HG03196 (cell line): ENCODE results near the gene MMS19.
"Not testable (repeated sequence)": the region's sequence is repeated elsewhere in the genome, so short reads cannot be mapped to it uniquely, and the experiment has no call there.

Experiments used
- ATAC-seq: cut with Tn5 transposase; IDR thresholded peaks from one replicate; pipeline ENCODE4 v1.9.1; 2021; ENCODE audit not compliant: unreplicated experiment

The MMS19 gene

GRCh38 chr10:97506199-97506991 lies 8.2 kb upstream of the MMS19 start:
- ATAC-seq: no peak

- no peak for ATAC-seq
These were observed 6.9 kb upstream of the MMS19 start for GRCh38 chr10:97505152-97505551.

GRCh38 chr10:97503406-97503805 lies 5.2 kb upstream of the MMS19 start:
- no peak for ATAC-seq

DNA sequence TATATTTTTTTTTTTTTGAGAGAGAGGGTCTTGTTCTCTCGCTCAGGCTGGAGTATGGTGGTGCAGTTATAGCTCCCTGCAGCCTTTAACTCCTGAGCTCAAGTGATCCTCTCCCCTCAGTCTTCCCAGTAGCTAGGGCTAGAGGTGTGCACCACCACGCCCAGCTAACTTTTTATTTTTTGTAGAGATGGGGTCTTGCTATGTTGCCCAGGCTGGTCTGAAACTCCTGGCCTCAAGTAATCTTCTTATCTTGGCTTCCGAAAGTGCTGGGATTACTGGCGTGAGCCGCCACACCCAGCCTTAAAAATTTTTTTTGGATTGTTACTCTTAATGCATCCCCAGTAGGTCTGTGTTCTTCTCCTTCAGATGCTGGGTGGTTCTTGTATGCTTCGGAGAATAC lies 4.7 kb upstream of the MMS19 start:
- ATAC-seq: no peak

DNA sequence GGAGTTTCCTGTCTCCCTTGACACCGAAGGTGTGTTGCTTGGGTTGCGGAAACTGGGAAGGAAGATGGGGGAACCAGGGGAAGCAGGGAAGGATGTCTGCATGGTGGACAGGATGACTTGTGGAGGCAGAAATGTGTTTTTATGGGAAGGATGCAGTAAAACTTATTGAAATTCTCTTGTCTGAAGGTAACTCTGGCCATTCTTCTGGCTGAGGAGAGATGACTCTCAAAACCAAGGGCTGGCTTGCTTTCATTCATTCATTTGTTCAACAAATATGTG lies 2.0 kb upstream of the MMS19 start:
- no peak for ATAC-seq

DNA sequence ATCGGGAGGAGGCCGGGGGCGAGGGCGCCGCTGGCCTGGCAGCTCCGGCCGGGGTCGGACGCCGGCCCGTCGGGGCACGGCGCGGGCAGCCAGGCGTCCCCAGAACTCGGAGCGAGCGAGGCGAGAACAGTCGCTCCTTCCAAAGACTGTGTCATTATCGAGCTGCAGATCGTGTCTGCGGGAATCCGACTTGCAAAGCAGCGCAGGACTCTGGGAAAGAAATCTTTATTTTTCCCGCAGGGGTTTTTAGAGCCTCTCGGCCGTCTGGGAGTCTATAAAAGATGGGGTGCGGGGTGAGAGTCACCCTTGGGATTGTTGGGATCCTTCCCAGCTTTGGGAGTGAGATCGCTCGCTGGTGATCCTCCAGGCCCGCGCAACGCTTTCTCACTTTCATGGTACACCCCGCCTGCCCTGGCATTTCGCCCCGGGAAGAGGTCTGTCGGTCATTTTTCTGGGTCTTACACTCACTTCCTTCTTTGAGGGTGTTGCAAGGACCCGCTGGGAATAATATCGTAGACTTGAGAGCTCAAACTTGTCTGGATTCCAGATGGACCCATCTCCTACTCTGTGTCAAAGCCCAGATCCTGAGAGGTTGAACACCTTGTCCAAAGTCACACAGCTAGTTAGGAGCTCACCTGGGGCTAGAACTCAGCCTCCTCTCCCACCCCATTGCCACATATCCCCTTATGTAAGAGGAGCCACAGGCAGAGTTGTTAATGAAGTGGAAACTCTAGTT lies 1.5 kb upstream of the MMS19 start:
- ATAC-seq: no peak

DNA sequence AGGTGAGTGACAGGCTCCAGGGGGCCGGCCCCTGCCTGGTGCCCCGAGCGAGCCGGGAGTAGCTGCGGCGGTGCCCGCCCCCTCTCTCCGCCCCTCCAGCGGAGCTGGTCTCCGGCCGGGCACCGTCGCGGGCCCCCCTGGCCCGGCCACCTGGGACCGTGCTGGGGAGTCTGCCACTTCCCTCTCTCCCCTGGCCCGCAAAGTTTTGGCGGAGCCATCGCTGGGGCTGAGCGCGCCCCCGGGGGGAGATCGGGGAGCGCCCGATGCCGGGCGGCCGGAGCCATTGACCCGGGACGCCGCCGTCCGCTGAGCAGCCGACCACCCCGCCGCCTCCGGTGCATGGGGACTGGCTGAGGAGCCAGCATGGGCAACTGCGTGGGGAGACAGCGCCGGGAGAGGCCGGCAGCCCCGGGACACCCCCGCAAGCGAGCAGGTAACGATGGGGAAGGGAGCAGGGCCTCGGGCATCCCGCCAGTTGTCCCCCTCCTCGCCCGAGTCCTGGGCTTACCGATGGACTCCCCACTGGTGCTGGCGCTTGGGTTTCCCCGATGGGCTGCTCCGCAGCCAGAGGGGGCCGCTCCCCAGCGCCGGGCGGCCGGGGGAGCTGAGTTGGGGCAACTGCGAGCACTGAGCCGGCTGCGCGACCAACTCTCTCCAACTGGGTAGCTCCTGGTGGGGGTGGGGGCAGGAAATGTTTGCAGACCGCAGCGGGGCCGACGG lies 779 bp upstream of the MMS19 start, which contains the start of gene UBTD1:
TSS of gene UBTD1 (plus strand) at position 84 of the 720 bp plus-strand sequence. CDS start at position 364, 280 bp downstream.
- peak; percentile 8 for ATAC-seq

DNA sequence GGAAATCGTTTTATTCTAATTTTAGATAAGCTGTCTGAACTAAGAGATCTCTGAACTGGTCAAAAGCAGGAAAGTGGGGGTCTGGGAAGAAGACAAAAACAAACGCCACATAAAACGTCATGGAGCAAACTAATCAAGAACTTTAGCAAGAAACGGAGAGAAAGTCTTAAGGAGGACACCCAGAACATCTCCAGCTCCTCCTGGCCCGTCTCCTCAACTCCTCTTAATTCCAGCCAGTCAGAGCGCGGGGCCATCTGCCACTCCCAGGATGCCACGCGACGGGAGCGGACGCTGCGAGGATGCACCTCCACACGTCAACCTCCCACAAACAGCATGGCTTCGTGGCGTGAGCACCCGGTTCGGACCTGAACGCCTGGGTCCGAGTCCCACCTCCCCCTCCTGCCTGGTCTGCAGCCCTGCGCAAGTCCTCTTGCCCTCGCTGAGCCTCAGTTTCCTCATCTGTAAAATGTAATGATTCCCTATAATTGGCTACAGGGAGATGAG lies 598 bp downstream of the MMS19 start:
- peak; percentile 35 for ATAC-seq

DNA sequence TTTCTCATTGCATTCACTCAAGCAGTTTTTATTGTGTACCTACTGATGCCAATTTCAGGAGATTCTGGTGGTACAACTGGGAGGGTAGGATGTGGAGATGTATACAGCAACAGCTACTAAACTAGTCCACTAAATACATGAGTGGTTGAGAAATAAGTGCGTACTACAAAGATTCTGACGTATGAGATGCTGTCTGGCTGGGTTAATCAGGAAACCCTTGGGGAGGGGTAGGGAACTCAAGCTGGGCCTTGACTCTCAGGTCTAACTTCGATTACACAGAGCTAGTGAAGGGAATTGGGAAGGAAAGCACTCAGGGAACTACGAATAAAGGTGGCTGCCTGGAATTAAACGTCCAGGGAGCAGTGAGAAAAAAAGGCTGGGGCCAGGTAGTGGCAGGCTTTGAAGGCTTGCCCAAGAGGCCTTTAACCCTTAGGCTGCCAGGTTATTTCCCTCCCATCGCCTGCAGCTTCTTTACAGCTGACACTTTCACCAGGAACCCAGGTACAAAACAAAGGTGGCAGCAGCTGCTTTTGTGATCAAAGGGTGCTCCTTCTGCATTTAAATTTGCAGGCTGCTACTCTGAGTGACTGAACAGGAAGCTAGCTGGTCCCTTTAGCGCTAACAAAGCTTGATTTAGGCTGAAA lies 3.2 kb downstream of the MMS19 start:
- no peak for ATAC-seq

DNA sequence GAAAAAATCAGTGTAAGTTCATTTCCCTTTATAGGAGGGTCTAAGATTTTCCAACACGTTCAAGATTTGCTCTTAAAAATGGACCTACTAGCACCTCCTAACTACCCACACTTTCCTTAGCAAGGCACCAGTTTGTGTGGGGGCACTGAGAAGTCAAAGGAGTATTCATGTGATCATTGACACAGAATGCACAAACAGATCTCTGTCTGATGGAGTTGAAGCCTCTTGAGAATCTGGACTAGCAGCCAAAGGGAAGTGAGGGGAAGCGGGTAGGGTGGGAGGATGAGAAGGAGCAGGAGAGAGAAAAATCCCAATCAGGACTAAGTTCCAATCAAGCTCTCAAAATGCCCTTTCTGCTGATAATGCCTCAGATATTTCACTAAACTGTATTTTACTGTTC lies 4.1 kb downstream of the MMS19 start:
- no peak for ATAC-seq

- ATAC-seq: no peak
These were observed 7.6 kb downstream of the MMS19 start for GRCh38 chr10:97490592-97490991.

DNA sequence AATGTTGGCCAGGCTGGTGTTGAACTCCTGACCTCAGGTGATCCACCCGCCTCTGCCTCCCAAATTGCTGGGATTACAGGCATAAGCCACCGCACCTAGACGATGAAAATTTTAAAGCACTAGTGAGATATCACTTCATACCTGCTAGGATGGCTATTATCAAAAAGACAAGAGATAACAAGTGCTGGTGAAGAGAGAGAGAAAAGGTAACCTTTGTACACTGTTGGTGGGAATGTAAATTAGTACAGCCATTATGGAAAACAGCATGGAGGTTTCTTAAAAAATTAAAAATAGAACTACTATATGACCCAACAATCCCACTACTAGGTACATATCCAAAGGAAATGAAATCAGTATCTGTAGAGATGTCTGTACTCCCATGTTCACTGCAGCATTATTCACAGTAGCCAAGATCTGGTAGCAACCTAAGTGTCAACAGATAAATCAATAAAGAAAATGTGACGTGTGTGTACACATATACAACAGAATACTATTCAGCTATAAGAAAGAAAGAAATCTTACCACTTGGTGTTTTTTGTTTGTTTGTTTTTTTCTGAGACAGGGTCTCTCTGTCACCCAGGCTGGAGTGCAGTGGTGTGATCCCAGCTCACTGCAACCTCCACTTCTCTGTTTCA lies 12.5 kb downstream of the MMS19 start:
- no peak for ATAC-seq

- ATAC-seq: no peak
These were observed 14.3 kb downstream of the MMS19 start for GRCh38 chr10:97483921-97484320.

GRCh38 chr10:97483506-97483905 lies 14.7 kb downstream of the MMS19 start:
- ATAC-seq: no peak

GRCh38 chr10:97482381-97482780 lies 15.8 kb downstream of the MMS19 start:
- no peak for ATAC-seq

DNA sequence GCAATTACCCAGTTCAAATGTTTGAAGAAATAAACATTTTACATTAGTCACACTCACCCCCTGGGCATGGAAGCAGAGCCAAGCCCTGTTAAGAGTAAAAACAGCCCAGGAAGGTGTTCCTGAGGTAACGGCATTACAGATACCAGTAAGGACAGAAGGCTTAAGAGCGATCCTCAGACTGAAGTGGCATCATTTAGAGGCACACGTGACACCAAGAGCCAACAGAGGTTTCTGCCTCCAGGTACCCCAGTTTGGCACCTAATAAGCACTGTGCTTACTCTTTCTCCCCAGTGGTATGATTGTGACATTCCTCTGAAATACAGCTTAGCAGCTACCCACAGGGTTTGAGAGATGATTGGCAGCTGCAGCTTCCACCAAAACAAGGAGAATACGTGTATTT lies 17.2 kb downstream of the MMS19 start:
- no peak for ATAC-seq

DNA sequence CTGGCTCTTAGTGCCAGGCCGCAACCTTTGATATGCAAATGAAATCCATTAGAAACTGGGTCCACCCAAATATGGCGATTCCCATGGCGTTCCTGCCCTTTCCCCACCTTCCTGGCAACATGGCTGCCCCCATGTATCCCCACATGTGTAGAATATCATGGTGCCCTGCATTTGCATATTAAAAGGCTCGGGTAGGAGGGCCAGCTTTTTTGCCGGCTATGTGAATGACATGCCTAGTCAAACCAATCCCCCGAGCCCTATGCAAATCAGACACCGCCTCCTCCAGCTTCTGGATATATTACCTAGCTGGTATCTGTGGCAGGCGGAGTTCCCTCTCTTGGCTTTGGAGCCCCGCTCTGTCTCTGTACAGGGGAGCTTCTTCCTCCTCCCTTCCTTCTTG lies 18.3 kb downstream of the MMS19 start:
- no peak for ATAC-seq

GRCh38 chr10:97479410-97479809 lies 18.8 kb downstream of the MMS19 start:
- ATAC-seq: not testable (repeated sequence)

DNA sequence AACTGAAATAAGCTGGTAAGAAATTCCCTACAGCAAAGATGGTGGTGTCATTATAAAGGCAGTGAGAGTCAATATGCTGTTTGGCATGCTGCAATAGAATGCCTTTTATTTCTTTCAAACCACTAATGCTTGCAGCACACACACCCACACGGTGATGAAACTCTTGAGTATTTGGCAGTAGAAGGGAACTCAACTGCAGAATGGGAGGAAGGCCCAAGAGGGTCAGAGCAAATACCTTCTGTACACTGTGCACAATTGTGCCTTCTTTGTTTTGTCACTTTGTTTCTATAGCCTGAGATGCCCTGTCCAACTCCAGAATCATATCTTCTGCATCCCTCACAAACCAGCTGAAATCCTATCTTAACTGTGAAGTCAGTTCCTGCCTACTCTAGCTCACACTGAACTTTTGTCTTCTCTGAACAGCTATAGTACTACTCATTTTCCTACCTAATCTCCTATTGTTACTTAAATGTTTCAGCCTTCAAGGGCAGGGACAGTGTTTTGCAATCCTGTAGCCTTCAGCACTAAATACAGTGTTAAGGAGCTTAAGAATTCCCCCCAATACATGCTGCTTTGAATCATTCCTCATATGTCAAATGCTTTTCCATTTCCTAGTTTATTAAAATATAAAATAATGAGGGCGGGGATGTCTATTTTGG lies 22.2 kb downstream of the MMS19 start:
- ATAC-seq: no peak

DNA sequence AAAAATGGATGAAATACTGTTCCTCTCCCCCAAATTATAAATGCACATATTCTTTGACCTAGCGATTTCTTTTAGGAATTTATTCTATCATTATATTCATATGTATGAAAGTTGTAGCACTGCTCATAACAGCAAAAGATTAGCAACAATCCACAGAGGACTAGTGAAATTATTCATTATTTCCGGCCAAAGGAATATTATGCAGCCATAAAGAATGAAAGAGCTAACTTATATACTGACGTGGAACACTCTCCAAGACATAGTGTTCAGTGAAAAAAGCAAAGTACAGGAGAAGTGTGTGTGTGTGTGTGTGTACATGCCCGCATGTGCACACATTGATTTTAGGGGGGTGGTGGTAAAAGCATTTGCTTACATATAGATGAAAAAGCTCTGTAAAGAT lies 23.3 kb downstream of the MMS19 start:
- no peak for ATAC-seq
